ENCODE measurements around the gene RNF25. TPM values are rescaled to one million over a fixed set of nuclear protein-coding genes. Genes with fewer than 3 reads are reported as not detected.

Gene RNF25
- total and polyA plus RNA-seq, 2 of the 8 experiments (the other 6 are each of a cell fraction or from before 2014, with no cell fraction given): 19.6 to 29.6 TPM

DNA sequence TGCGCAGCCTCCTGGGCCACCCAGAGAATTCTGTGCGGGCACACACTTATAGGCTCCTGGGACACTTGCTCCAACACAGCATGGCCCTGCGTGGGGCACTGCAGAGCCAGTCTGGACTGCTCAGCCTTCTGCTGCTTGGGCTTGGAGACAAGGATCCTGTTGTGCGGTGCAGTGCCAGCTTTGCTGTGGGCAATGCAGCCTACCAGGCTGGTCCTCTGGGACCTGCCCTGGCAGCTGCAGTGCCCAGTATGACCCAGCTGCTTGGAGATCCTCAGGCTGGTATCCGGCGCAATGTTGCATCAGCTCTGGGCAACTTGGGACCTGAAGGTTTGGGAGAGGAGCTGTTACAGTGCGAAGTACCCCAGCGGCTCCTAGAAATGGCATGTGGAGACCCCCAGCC is 27.1 kb upstream of the RNF25 start (continued):
- TF ChIP-seq, protein P1, sequence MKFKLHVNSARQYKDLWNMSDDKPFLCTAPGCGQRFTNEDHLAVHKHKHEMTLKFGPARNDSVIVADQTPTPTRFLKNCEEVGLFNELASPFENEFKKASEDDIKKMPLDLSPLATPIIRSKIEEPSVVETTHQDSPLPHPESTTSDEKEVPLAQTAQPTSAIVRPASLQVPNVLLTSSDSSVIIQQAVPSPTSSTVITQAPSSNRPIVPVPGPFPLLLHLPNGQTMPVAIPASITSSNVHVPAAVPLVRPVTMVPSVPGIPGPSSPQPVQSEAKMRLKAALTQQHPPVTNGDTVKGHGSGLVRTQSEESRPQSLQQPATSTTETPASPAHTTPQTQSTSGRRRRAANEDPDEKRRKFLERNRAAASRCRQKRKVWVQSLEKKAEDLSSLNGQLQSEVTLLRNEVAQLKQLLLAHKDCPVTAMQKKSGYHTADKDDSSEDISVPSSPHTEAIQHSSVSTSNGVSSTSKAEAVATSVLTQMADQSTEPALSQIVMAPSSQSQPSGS (IDR thresholded peaks at IDR 0.05; ENCODE audit: low read length): no peak
- no peak for TF ChIP-seq EP300 (IDR thresholded peaks at IDR 0.05; ENCODE audit: borderline replicate concordance in 1 of 2, low read depth in 2 of 2, low read length in 2 of 2)
- TF ChIP-seq SIX5 (IDR thresholded peaks at IDR 0.05; ENCODE audit: low read depth, low read length): no peak
- TF ChIP-seq SIRT6 (IDR thresholded peaks at IDR 0.05; ENCODE audit: low read length): no peak
- TF ChIP-seq, protein P2, sequence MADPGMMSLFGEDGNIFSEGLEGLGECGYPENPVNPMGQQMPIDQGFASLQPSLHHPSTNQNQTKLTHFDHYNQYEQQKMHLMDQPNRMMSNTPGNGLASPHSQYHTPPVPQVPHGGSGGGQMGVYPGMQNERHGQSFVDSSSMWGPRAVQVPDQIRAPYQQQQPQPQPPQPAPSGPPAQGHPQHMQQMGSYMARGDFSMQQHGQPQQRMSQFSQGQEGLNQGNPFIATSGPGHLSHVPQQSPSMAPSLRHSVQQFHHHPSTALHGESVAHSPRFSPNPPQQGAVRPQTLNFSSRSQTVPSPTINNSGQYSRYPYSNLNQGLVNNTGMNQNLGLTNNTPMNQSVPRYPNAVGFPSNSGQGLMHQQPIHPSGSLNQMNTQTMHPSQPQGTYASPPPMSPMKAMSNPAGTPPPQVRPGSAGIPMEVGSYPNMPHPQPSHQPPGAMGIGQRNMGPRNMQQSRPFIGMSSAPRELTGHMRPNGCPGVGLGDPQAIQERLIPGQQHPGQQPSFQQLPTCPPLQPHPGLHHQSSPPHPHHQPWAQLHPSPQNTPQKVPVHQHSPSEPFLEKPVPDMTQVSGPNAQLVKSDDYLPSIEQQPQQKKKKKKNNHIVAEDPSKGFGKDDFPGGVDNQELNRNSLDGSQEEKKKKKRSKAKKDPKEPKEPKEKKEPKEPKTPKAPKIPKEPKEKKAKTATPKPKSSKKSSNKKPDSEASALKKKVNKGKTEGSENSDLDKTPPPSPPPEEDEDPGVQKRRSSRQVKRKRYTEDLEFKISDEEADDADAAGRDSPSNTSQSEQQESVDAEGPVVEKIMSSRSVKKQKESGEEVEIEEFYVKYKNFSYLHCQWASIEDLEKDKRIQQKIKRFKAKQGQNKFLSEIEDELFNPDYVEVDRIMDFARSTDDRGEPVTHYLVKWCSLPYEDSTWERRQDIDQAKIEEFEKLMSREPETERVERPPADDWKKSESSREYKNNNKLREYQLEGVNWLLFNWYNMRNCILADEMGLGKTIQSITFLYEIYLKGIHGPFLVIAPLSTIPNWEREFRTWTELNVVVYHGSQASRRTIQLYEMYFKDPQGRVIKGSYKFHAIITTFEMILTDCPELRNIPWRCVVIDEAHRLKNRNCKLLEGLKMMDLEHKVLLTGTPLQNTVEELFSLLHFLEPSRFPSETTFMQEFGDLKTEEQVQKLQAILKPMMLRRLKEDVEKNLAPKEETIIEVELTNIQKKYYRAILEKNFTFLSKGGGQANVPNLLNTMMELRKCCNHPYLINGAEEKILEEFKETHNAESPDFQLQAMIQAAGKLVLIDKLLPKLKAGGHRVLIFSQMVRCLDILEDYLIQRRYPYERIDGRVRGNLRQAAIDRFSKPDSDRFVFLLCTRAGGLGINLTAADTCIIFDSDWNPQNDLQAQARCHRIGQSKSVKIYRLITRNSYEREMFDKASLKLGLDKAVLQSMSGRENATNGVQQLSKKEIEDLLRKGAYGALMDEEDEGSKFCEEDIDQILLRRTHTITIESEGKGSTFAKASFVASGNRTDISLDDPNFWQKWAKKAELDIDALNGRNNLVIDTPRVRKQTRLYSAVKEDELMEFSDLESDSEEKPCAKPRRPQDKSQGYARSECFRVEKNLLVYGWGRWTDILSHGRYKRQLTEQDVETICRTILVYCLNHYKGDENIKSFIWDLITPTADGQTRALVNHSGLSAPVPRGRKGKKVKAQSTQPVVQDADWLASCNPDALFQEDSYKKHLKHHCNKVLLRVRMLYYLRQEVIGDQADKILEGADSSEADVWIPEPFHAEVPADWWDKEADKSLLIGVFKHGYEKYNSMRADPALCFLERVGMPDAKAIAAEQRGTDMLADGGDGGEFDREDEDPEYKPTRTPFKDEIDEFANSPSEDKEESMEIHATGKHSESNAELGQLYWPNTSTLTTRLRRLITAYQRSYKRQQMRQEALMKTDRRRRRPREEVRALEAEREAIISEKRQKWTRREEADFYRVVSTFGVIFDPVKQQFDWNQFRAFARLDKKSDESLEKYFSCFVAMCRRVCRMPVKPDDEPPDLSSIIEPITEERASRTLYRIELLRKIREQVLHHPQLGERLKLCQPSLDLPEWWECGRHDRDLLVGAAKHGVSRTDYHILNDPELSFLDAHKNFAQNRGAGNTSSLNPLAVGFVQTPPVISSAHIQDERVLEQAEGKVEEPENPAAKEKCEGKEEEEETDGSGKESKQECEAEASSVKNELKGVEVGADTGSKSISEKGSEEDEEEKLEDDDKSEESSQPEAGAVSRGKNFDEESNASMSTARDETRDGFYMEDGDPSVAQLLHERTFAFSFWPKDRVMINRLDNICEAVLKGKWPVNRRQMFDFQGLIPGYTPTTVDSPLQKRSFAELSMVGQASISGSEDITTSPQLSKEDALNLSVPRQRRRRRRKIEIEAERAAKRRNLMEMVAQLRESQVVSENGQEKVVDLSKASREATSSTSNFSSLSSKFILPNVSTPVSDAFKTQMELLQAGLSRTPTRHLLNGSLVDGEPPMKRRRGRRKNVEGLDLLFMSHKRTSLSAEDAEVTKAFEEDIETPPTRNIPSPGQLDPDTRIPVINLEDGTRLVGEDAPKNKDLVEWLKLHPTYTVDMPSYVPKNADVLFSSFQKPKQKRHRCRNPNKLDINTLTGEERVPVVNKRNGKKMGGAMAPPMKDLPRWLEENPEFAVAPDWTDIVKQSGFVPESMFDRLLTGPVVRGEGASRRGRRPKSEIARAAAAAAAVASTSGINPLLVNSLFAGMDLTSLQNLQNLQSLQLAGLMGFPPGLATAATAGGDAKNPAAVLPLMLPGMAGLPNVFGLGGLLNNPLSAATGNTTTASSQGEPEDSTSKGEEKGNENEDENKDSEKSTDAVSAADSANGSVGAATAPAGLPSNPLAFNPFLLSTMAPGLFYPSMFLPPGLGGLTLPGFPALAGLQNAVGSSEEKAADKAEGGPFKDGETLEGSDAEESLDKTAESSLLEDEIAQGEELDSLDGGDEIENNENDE (IDR thresholded peaks at IDR 0.05; ENCODE audit: insufficient replicate concordance, low read length): no peak
- no peak for TF ChIP-seq JUN (IDR thresholded peaks at IDR 0.05; ENCODE audit: low read depth, low read length)
- no peak for TF ChIP-seq RFX5 (IDR thresholded peaks at IDR 0.05; ENCODE audit: borderline replicate concordance, low read depth, low read length)

Measured in H1 (cell line).